HCT116 (cell line): ENCODE data around the gene SHISA8.

Experiments
- CTCF ChIP-seq, 3 experiments: fragments of 200-600 bp in 1 of 3; sonication (generic) in 1 of 3; IDR thresholded peaks in 2 of 3; conservative IDR thresholded peaks in 1 of 3; 2 replicates each; pipeline ENCODE4 v1.5.1; 2012 to 2017; ENCODE audit warnings: low read depth in 2 of 3, low read length in 2 of 3, antibody characterized with exemption in 1 of 3, borderline replicate concordance in 1 of 3, control low read depth in 1 of 3, mild to moderate bottlenecking in 1 of 3, mixed read lengths in 1 of 3, mixed run types in 1 of 3, moderate library complexity in 1 of 3; ENCODE audit not compliant: insufficient read depth in 1 of 3
- EGR1 ChIP-seq: IDR thresholded peaks from 2 replicates; pipeline ENCODE4 v1.6.1; 2012; ENCODE audit warnings: low read depth
- EZH2 ChIP-seq: fragments of 200-600 bp; sonication (generic); IDR thresholded peaks from 2 replicates; pipeline ENCODE4 v1.6.1; 2017; ENCODE audit warnings: antibody characterized with exemption, mixed run types
- EZH2phosphoT487 ChIP-seq: fragments of 200-600 bp; IDR thresholded peaks from 2 replicates; pipeline ENCODE4 v1.6.1; 2018; ENCODE audit warnings: antibody characterized with exemption, borderline replicate concordance
- POLR2A ChIP-seq: IDR thresholded peaks from 2 replicates; pipeline ENCODE4 v1.7.0; 2011; ENCODE audit warnings: borderline replicate concordance; ENCODE audit not compliant: insufficient read depth, insufficient read length; ENCODE audit errors: extremely low read depth
- POLR2AphosphoS5 ChIP-seq: IDR thresholded peaks from 2 replicates; pipeline ENCODE4 v1.6.1; 2011; ENCODE audit warnings: mild to moderate bottlenecking, low read depth, low read length, moderate library complexity
- YY1 ChIP-seq: IDR thresholded peaks from 2 replicates; pipeline ENCODE4 v1.6.1; 2011; ENCODE audit warnings: low read length, low read depth, moderate library complexity, mild to moderate bottlenecking; ENCODE audit not compliant: insufficient replicate concordance; ENCODE audit errors: extremely low read depth
- TF ChIP-seq, protein P1 (sequence below): IDR thresholded peaks from 2 replicates; pipeline ENCODE4 v1.6.1; 2012; ENCODE audit warnings: low read depth

DNA sequence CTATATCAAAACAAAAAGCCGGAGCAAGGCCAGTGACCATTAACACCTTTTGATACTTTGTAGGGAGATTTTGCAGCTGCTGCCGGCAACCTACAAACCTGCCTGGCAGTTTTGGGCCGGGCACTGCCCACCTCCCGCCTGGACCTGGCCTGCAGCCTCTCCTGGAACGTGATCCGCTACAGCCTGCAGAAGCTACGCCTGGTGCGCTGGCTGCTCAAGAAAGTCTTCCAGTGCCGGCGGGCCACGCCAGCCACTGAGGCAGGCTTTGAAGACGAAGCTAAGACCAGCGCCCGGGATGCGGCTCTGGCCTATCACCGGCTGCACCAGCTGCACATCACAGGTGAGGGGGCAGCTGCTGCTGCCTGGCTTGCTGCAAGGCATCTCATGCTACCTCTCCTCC lies 34.2 kb downstream of the SHISA8 start:
- TF ChIP-seq POLR2A (no peak), EZH2phosphoT487 (no peak), CTCF (IDR thresholded peaks at IDR 0.05 in 2 of 3, conservative IDR thresholded peaks at IDR 0.05 in 1 of 3; ENCODE audit: borderline replicate concordance in 1 of 3, insufficient read depth in 1 of 3, low read depth in 2 of 3, low read length in 2 of 3) (no peak), EGR1 (no peak), EZH2 (no peak), POLR2AphosphoS5 (no peak), YY1 (no peak)
- TF ChIP-seq, protein P1, sequence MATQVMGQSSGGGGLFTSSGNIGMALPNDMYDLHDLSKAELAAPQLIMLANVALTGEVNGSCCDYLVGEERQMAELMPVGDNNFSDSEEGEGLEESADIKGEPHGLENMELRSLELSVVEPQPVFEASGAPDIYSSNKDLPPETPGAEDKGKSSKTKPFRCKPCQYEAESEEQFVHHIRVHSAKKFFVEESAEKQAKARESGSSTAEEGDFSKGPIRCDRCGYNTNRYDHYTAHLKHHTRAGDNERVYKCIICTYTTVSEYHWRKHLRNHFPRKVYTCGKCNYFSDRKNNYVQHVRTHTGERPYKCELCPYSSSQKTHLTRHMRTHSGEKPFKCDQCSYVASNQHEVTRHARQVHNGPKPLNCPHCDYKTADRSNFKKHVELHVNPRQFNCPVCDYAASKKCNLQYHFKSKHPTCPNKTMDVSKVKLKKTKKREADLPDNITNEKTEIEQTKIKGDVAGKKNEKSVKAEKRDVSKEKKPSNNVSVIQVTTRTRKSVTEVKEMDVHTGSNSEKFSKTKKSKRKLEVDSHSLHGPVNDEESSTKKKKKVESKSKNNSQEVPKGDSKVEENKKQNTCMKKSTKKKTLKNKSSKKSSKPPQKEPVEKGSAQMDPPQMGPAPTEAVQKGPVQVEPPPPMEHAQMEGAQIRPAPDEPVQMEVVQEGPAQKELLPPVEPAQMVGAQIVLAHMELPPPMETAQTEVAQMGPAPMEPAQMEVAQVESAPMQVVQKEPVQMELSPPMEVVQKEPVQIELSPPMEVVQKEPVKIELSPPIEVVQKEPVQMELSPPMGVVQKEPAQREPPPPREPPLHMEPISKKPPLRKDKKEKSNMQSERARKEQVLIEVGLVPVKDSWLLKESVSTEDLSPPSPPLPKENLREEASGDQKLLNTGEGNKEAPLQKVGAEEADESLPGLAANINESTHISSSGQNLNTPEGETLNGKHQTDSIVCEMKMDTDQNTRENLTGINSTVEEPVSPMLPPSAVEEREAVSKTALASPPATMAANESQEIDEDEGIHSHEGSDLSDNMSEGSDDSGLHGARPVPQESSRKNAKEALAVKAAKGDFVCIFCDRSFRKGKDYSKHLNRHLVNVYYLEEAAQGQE: no peak
